Measurements from ENCODE around the gene CHAT.

Gene CHAT

DNA sequence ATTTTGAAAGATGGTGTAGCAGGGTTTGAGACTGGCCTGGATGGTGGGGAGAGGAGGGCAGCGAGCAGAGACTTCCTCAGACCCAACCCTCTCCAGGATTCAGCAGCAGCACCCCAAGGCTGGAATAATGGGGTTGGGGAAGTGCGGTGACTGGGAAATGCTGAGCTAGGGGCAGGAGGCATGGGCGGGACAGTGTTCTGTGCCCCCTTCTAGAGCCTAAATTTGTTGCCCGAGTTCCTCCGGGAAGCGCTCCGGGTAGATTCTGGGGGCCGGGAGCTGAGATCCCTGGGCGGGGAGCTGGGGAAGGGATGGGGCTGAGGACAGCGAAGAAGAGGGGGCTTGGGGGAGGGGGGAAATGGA lies at the start of gene CHAT:
CHAT (plus strand) TSS at position 156 of the 360 bp plus-strand sequence; CDS start at position 309, 153 bp downstream.
- no peak for DNase-seq (ENCODE audit: low read depth)

DNA sequence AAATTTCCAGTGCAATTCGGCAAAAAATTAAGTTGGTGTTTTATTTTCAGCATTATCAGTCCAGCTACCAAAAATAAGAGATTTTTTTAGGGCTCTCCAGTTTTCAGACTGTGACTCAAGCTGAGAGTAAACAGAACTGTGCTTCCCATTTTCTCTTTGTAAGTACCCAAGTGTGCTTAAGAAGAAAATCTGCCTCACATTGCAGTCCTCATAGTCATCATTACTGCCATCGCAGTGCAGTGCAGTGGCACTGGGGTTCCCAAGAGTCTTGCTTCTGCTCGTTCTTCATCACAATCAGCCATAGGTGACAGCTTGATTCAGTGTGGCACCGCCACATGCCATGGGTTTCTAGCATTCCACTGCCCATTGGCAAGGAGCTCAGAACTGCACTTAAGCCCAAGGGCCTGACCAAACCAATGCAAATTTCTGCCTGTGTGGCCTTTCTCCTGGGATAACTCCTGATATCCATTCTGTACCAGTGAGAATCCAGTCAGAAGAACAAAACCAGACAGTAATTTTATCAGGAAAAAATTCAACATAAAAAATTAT lies 49.3 kb upstream of the CHAT start:
- DNase-seq (ENCODE audit: low read depth) = no peak

DNA sequence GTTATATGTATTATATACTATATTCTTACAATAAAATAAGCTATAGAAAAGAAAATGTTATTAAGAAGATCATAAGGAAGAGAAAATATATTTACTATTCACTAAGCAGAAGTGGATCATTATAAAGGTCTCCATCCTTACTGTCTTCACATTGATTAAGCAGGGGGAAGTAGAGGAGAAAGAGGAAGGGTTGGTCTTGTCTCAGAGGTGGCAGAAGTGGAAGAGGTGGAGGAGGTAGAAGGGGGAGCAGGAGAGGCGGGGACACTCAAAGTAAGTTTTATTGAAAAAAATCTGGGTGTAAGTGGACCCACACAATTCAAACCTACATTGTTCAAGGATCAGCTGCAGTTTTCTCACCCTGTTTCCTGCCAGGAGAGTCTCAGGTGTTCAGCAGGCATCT lies 46.0 kb upstream of the CHAT start:
- no peak for DNase-seq (ENCODE audit: low read depth)

DNA sequence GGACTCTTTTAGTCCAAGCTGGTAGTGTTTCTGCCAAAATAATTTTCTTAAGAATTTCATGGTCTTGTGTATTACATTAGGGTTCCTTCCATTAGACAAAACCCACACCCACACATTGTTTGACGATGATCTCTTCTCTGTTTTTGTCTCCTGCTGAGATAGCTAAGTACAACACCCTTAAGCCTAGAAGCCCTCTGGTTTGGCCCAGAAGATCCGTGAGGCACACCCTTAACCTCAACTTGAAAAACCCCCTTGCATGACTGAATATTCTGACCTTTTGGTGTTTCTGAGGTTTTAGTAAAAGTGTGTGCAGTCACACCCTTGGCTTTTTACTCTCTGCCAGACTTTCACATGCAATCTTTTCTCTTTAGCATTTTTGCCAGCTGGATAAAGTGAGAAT lies 45.6 kb upstream of the CHAT start:
- DNase-seq (ENCODE audit: low read depth) = no peak

DNA sequence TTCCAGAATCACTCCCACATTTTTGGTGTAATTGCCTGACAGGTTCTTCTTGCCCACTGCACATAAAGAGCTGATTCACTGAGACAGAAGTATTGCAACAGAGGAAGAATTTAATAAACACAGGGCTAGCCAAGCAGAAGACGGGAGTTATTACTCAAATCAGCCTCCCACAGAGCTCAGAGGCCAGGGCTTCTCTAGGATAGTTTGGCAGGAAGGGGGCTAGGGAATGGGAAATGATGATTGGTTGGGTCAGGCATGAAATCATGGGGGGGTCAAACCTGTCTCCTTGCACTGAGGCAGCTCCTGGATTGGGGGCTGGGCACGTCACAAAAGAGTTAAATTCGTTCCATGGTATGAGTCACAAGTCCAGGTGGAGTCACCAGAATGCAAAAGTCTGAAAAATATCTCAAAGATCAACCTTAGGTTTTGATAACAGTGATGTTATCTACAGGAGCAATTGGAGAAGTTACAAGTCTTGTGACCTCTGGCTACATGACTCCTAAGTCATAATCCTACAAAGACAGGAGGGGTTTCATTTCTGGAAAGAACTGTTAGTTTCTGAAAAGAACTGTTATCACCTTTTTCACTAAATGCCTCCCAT lies 44.7 kb upstream of the CHAT start:
- no peak for DNase-seq (ENCODE audit: low read depth)

DNA sequence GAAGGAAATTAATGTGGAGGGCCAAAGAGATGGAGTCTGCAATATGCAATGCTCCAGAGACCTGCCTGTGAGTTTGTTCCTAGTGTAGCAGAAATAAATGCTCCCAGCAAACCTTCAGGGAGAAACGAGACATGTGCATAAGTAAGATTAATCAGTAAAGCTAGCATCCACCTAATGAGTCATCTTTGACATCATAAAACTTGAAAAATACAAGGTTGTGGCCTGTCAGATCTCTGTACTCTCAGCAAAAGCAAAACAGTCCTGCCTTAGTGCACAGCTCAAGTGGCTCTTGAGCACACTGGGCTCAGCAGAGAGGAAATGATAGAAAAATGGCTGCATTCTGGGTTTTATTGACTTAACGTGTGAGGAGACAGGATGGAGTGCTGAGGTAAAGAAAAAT lies 42.4 kb upstream of the CHAT start:
- no peak for DNase-seq (ENCODE audit: low read depth)

DNA sequence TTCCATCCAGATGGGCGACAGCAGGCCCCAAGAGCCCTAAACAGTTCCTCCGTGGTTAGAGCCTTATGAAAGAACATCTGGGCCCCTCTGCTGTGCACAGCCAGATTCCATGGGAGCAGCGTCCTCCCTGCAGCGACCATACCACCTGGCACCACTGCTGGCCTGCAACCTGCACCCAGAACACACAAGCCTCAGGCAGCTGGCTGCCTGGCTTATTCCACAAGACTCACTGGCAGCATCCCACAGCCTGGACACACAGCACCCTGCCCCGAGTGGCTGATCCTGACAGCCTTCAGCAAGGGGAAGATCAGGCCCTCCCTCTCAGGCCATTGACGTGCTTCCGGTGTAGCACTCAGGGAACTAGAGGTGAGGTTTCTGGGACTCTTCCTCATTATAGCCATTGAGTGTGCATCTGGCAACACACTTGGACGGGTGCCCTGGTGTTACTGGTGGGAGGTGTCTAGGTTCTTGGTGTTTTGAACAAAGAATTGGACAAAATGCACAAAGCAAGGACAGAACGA lies 41.2 kb upstream of the CHAT start:
- no peak for DNase-seq (ENCODE audit: low read depth)

DNA sequence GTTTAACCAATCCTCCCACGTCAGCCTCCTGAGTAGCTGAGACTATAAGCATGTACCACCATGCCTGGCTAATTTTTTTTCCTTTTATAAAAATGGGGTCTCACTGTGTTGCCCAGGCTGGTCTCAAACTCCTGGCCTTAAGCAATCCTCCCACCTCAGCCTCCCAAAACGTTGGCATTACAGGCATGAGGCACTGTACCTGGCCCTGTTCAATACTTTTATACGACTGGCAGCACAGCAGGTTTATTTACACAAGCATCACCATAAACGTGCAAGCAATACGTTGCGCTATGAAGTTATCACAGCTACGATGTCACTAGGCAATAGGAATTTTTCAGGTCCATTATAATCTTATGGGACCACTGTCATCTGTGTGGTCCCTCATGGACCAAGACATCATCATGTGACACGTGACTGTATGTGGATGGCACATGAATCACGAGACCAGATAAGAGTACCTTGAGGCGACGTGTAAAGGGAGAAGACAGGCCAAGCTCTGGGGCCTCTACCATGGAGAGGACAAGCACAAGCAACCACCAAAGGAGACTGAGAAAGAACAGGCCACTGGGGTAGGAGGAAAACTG lies 38.3 kb upstream of the CHAT start:
- DNase-seq (ENCODE audit: low read depth) = no peak

DNA sequence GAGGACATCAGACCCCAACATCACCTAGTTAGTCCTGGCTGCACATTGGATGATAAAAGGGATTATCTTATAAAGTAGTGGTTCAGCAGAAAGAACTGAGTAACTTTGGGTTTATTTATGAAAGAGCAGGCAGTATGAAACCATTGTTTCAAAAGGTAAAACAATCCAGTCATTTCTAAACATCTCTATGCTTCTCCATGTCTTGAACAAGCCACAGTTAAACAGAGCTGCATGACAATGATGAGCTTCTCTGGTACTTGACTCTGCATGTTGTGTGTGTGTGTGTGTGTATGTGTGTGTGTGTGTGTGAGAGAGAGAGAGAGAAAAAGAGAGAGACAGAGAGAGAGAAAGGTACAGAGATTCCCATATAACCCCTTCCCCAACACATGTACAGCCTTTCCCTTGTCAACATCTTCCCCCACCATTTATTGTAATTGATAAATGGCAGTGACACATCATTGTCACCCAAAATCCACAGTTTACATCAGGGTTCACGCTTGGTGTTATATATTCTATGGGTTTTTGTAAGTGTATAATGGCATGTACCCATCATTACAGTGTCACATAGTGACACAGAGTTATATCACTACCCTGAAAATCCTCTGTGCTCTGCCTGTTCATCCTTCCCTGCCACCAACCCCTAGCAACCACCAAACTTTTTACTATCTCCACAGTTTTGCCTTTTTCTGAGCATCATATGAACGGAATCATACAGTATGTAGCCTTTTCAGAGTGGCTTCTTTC lies 36.5 kb upstream of the CHAT start:
- DNase-seq (ENCODE audit: low read depth) = no peak

DNA sequence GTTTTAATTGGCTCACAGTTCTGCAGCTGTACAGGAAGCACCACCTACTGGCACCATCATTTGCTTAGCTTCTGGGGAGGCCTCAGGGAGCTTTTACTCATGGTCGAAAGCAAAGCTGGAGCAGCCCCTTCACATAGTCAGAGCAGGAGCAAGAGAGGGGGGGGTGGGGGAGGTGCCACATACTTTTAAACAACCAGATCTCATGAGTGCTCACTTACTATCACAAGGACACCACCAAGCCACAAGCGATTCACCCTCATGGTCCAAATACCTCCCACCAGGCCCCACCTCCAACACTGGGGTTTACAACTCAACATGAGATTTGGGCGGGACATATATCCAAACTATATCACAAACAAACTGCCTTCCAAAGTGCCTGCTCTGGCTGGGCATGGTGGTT lies 35.4 kb upstream of the CHAT start:
- no peak for DNase-seq (ENCODE audit: low read depth)

DNA sequence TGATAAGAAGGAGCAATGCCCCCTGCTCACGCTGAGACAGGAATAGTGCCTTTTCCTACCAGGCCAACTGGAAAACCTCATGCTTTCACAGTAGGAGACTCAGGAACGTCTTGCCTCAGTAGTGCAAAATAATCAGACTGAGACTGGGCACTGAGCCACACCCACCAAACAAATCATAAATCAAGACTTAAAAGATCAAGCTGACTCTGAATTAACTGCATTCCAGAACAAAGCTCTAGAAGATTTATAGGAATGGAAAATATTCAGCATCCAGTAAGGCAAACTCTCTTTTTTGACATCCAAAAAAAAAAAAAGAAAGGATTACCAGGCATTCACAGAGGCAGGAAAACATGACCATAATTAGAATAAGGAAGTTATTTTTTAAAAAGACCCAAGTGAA lies 34.2 kb upstream of the CHAT start:
- no peak for DNase-seq (ENCODE audit: low read depth)

DNA sequence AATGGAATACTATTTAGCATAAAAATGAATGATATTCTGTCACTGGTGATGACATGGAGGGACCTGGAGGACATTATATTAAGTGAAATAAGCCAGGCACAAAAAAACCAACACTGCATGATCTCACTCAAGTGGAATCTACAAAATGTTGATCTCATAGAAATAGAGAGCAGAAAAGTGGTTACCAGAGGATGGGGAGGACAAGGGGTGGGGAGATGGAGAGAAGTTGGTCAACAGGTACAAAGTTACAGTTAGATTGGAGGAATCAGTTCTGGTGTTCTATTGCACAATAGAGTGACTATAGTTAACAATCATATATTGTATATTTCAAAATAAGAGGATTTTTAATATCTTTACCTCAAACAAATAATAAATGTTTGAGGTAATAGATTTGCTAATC lies 28.4 kb upstream of the CHAT start:
- DNase-seq (ENCODE audit: low read depth) = no peak

DNA sequence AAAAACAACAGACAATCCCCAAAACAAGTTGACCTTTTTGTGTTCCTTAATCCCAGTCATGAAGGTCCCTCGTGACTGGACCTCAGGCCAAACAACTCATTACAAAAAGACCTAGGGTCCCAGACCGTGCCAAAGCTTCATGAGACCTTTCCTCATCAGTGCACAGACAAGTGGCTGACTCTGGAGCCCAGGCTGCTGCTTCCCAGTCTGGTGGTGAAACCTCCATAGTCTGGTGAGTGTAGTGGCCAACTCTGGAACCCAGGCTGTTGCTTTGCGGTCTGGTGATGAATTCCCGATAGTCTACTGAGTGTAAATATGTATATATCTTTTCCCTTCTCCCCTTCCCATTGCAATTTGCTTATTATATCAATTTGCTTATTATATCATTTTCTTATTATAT lies 25.9 kb upstream of the CHAT start:
- DNase-seq (ENCODE audit: low read depth) = no peak

DNA sequence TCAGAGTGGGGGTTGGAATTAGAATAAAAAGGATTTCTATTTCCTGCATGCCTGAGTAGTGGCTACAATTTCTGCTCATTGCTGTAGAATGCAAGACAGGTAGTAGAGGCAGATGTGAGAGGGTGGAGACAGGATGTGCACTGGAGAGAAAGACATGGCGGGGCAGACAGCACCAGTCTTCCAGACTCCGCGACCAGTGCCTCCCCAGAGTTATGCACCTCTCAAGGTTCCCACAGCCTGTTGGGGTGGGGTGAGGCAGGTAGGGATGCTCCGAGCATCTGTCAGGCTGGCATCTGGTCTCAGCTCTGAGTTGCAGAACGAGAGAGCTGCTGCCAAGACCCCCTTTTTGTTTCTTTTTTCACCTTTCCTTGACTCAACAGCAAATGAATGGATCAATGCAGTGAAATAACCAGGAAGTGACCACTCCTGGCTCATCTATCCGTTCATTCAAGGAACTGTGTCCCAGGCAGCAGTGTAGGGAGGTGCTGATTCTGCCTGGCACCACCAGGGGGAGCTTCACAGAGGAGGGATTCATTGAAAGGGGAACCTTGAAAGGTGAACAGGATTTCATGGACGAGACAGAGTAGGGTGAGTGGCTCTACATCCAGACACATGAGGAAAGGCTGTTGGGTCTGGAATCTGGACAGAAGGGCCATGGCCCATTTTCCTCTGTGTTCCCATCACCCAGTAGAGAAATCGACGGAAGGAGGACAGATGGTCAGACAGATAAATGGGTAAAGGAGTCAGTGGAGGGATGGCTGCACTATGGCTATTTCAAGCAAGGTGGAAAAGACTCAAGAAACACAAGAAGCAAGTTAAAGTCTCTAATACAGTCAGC lies 20.9 kb upstream of the CHAT start:
- DNase-seq (ENCODE audit: low read depth) = peak; percentile 16

DNA sequence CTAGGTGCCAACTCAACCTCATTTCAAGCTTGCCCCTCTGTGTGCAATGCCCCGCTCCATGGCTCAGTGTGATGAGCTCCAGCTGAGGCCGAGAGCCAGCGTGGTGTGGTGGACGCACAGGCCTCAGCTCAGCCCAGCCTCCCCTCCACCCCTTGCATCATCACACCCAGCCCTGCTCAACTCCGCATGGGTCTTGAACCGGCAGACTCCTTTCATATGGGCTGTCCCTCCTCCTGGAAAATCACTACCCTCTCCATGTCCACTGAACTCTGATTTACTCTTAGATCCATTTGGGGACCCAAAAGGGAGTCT lies 20.3 kb upstream of the CHAT start:
- no peak for DNase-seq (ENCODE audit: low read depth)

DNA sequence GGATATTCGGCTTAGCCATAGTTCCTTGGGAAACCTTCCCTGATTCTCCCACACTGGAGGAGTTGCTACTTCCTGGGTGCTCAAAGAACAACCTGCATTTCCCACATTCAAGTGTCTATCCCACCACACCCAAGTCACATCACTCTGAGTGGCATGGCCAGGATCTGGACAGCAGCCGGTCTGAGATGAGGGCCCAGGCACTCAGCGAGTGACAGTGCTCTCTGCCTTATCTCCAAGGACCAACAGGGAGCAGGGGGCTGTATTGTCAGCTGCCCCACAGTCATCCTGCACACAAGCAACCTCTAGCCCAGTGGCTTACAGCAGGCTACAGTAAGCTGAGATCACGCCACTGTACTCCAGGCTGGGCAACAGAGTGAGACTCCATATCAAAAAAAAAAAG lies 19.8 kb upstream of the CHAT start:
- no peak for DNase-seq (ENCODE audit: low read depth)

DNA sequence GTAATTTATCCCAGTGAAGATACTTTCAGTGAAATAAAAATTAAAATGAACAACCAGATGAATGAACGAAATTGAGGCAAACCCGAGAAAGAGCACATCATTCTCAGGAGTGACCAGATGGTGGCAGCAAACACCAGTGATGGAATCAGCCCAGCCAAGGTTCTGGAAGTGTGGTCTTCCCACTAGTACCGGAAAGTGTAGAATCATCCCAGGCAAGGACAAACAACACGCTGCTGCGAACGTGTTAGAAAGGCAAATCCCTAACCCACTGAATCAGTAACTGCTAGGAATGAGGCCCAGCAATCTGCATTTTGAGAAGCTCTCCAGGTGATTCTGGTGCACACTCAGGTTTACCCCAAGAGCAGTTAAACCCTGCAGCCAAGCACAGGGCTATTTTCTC lies 19.2 kb upstream of the CHAT start:
- no peak for DNase-seq (ENCODE audit: low read depth)

DNA sequence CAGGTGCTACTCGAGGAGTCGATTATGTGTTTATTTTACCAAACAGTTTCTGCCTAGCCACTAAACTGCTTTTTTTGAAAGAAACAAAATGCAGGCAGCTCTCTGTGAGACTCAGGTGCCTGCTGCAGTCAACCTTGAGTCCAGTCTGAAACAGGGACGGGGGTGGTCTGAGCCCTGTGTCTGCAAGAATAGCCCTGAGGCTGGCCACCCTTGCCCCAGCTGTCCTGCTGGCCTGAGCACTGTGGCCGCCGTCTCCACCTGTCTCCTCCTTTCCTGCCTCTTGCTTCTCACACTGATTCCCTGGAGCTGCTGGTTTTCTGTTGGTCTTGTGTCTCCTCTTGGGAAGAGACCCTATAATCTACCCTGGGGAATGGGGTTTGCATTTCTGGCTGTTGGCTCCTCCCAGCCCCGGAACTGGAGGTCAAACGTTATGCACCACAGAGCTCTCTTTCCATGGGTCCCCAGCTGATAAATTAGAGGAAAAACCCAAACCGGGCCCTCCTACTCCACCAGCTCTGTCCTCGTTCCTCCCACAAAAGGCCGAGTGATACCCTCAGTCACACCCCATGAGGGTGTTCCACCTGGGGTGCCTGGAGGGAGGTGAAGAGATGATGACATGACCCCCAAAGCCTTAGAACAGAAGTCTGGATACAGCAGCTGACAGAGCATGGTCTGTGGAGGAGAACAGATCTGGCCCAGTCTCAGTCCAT lies 18.7 kb upstream of the CHAT start:
- DNase-seq (ENCODE audit: low read depth) = no peak

DNA sequence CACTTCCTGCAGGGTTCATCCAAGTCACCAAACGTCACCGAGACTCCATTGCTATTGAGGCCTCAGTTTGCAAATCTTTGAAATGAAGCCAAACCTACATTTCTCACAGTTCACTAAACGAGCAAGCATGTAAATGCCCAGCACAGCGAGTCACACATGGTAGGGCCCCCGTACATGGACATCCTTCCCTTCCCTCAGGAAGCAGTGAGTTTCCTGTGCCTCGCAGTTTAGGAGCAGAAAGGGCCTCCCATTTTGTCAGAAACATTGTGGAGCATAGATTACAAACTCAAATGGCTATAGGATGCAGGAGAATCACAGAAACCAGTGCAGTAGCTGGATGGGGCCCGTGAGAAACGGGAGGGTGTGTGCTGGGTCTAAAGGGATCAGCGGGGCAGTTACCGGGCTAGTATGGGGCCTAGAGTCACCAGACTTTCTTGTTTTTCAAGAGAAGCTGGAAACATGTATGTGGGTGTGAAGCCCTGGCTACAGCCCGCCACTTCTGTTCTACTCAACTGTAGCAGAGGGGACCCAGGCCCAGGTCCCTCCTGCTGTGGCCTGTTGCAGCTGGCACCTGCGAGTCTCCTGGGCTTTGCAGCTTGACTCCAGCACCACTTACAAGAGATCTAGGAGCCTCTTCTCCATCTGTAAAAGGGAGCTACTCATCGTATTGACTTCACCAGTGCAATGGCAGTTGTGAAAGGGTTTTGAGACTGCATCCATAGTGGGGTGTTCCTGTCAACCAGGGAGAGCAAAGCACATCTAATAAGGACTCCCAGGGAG lies 17.9 kb upstream of the CHAT start:
- DNase-seq (ENCODE audit: low read depth) = no peak

DNA sequence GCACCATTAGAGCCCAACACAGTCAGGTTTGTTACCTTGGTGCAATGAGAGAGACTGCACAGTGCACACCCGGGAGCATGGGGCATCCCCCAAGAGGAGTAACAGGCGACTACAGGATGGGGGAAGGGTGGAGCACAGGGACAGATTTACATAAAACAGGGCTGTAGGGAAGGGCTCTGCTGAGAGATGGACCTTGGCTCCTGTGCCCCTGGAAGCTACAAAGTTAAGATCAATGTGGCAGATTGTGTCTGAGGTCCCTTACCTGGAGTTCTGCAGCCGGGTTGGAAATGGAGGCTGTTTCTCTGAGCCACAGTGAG lies 17.4 kb upstream of the CHAT start:
- no peak for DNase-seq (ENCODE audit: low read depth)

DNA sequence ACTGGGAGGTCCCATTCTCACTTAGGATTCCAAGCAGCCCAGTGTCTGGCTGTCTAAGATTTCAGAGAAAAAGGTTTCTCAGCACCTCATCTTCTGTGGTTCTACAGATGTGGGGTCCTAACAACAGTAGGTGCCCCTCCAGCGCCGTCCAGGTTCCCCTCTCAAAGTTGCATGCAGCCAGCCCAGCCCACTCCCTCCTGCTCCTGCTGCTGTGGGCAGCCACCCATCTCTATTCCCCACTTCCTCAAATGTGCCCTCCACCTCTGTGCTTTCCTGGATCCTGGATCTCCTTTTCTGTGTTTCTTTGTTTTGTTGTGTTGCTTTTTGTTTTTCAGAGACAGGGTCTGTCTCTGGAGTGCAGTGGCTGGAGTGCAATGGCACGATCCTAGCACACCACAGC lies 17.0 kb upstream of the CHAT start:
- DNase-seq (ENCODE audit: low read depth) = no peak

All from activated T-helper 9 cell treated with anti-CD3 and anti-CD28 coated beads, Interleukin-2, amount 50 U/mL, for 16 hours (primary cell).